G401.6 (cell line): ENCODE measurements around the gene ZNF385B.

Experiments used
- FAIRE-seq: peaks from 2 replicates; lab custom pipeline; 2012; peaks lifted over from hg19 to GRCh38; lab: Jason Lieb, UNC

The ZNF385B gene

GRCh38 chr2:179580378-179581146, 280.9 kb downstream of the ZNF385B start:
- FAIRE-seq, result no peak

GRCh38 chr2:179579800-179580199, 281.6 kb downstream of the ZNF385B start:
- FAIRE-seq, result no peak

GRCh38 chr2:179578171-179578916, 283.1 kb downstream of the ZNF385B start:
- no peak for FAIRE-seq

- no peak for FAIRE-seq
Observed at GRCh38 chr2:179574061-179574519, 287.3 kb downstream of the ZNF385B start.

- no peak for FAIRE-seq
Observed at GRCh38 chr2:179572544-179572943, 288.9 kb downstream of the ZNF385B start.

GRCh38 chr2:179571721-179572120, 289.7 kb downstream of the ZNF385B start:
- FAIRE-seq, result no peak

- FAIRE-seq, result no peak
Observed at GRCh38 chr2:179571252-179571651, 290.2 kb downstream of the ZNF385B start.

- FAIRE-seq, result no peak
Observed at GRCh38 chr2:179569831-179570233, 291.6 kb downstream of the ZNF385B start.

GRCh38 chr2:179565807-179566206, 295.6 kb downstream of the ZNF385B start:
- FAIRE-seq, result no peak

GRCh38 chr2:179562330-179562885, 299.0 kb downstream of the ZNF385B start:
- no peak for FAIRE-seq

- FAIRE-seq, result no peak
Observed at GRCh38 chr2:179561702-179562101, 299.7 kb downstream of the ZNF385B start.

GRCh38 chr2:179560257-179560735, 301.1 kb downstream of the ZNF385B start:
- FAIRE-seq, result no peak

GRCh38 chr2:179559108-179559806, 302.2 kb downstream of the ZNF385B start:
- FAIRE-seq, result no peak

- no peak for FAIRE-seq
Observed at GRCh38 chr2:179558010-179558934, 303.1 kb downstream of the ZNF385B start.

GRCh38 chr2:179556425-179556824, 305.0 kb downstream of the ZNF385B start:
- FAIRE-seq, result no peak

- no peak for FAIRE-seq
Observed at GRCh38 chr2:179555691-179556283, 305.6 kb downstream of the ZNF385B start.

GRCh38 chr2:179554639-179555386, 306.6 kb downstream of the ZNF385B start:
- FAIRE-seq, result no peak

- FAIRE-seq, result no peak
Observed at GRCh38 chr2:179553382-179553781, 308.0 kb downstream of the ZNF385B start.

- no peak for FAIRE-seq
Observed at GRCh38 chr2:179551539-179552045, 309.8 kb downstream of the ZNF385B start.

GRCh38 chr2:179550849-179551248, 310.6 kb downstream of the ZNF385B start:
- no peak for FAIRE-seq
